Astrocyte of the cerebellum (primary cell): ENCODE results near the gene CDH15.
"Not testable (repeated sequence)": the region's sequence is repeated elsewhere in the genome, so short reads cannot be mapped to it uniquely, and the experiment has no call there.

Source experiments
- DNase-seq: peaks from one replicate; pipeline ENCODE4 v3.0.0-alpha.2; 2011; ENCODE audit warnings: low read depth
- H3K4me3 ChIP-seq: 2 replicates; pipeline ENCODE4 v1.5.1; 2011; ENCODE audit warnings: mild to moderate bottlenecking, low read depth, low read length, moderate library complexity
- in situ Hi-C: cut with HindIII; loops from 2 replicates; pipeline ENCODE4 v1.10.0; 2017; ENCODE audit warnings: low sequenced_read_pairs
- TF ChIP-seq, protein P1 (sequence below): IDR thresholded peaks from 2 replicates; pipeline ENCODE4 v1.5.1; 2012; ENCODE audit warnings: low read length, low read depth, moderate library complexity, mild to moderate bottlenecking; ENCODE audit errors: missing control alignments

The CDH15 gene

DNA sequence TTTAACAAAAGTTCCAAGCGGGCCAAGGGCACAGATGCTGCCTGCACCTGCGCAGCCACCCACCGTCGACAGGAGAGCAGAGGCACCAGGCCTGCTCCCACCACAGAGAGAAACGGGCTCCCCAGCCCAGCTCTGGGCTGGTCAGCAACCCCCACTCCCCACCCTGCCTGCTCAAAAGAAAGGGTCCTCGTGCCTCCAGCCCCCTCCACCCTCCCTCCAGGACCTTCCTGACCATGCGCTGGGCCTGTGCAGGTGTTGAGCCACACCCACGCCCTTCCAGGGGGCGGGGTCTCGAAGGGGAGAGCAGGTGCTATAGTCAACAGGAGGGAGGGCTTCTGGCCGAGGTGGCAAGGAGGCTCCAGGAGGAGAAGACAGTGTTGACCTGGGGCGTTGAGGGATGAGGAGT, 71.2 kb downstream of the CDH15 start:
- in situ Hi-C loops = no loop called here
- H3K4me3 ChIP-seq = no peak overlapping the region
- no peak for DNase-seq
- TF ChIP-seq, protein P1, sequence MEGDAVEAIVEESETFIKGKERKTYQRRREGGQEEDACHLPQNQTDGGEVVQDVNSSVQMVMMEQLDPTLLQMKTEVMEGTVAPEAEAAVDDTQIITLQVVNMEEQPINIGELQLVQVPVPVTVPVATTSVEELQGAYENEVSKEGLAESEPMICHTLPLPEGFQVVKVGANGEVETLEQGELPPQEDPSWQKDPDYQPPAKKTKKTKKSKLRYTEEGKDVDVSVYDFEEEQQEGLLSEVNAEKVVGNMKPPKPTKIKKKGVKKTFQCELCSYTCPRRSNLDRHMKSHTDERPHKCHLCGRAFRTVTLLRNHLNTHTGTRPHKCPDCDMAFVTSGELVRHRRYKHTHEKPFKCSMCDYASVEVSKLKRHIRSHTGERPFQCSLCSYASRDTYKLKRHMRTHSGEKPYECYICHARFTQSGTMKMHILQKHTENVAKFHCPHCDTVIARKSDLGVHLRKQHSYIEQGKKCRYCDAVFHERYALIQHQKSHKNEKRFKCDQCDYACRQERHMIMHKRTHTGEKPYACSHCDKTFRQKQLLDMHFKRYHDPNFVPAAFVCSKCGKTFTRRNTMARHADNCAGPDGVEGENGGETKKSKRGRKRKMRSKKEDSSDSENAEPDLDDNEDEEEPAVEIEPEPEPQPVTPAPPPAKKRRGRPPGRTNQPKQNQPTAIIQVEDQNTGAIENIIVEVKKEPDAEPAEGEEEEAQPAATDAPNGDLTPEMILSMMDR = no peak

DNA sequence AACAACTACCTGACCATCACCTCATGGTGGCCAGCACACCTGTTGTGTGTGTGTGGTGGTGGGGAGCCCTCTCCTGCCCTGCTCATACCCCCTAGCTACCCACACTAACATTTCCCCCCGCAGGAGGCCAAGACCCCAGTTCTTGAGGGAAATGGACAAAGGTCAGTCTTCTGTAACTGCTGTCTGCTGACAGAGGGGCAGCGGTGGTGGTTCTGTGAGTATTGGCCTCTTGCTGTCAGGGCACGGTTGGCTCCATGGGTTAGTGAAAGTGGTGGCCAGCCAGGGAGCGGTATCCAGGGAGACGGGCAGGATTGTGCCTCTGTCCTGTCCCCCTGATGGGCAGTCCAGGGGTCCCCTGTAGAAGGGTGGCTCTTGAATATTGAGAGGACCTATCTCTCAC, 72.1 kb downstream of the CDH15 start:
- H3K4me3 ChIP-seq = no peak overlapping the region
- DNase-seq = no peak
- TF ChIP-seq, protein P1 = no peak
- in situ Hi-C loops = no loop called here

DNA sequence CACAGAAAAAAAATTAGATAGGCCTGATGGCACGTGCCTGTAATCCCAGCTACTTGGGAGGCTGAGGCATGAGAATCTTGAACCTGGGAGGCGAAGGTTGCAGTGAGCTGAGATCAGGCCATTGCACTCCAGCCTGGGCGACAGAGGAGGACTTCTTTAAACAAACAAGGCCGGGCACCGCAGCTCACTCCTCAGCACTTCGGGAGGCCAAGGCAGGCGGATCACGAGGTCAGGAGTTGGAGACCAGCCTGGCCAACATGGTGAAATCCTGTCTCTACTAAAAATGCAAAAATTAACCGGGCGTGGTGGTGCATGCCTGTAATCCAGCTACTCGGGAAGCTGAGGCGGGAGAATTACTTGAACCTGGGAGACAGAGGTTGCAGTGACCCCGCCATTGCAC, 72.7 kb downstream of the CDH15 start:
- in situ Hi-C loops, DNase-seq, H3K4me3 ChIP-seq: not testable (repeated sequence)

DNA sequence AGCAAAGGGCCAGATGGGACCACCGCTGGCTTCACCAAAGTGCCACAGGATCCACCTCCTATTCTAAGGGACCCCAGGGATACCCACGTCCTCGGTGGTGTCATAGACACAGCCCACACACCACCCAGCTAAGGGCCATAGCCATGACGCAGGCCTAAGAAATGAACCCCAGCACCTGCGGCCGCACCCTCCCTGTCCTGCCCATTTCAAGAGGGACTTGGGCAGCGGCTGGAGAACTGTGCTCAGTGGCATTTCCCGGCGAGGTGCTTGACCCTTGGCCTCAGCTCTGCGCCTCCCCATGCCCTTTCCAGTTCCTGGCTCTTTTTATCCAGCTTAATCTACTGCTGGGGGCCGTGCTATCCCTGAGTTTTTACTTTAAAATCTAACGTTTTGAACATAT, 73.2 kb downstream of the CDH15 start:
- in situ Hi-C loops = no loop called here
- no peak overlapping the region for H3K4me3 ChIP-seq
- TF ChIP-seq, protein P1 = no peak
- no peak for DNase-seq
